SK-N-MC (cell line): ENCODE measurements around the gene SLC39A11.

Experiments
- EZH2 ChIP-seq: fragments of 200-600 bp; sonication (generic); IDR thresholded peaks from one replicate; pipeline ENCODE4 v1.6.1; 2017; ENCODE audit warnings: antibody characterized with exemption
- FOXP2 ChIP-seq: optimal IDR thresholded peaks from 2 replicates; pipeline ENCODE3; 2011; ENCODE audit warnings: mild to moderate bottlenecking, moderate library complexity; ENCODE audit not compliant: insufficient read depth; ENCODE audit errors: extremely low read length, control extremely low read depth
- POLR2AphosphoS5 ChIP-seq: IDR thresholded peaks from 2 replicates; pipeline ENCODE4 v1.6.1; 2012; ENCODE audit warnings: mild to moderate bottlenecking, low read depth, low read length, borderline replicate concordance

DNA sequence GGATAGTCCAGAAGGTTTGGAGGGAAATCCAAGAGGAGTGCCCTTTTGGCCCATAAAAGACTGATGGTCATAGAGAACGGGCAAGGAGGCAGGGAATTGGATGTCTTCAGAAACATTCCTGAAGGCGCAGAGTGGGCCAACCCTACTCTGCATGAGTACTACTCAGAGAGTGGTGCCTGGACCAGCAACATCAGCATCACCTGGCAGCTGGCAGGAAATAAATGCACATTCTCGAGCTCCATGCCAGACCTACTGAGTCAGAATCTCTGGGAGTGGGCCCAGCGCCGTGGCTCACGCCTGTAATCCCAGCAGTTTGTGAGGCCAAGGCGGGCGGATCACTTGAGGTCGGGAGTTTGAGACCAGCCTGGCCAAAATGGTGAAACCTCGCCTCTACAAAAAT lies 27.1 kb upstream of the SLC39A11 start:
- TF ChIP-seq POLR2AphosphoS5: no peak
- no peak for TF ChIP-seq EZH2
- no peak for TF ChIP-seq FOXP2
